HEK293T (cell line): ENCODE results near the gene TCF12.

Source experiments
- BHLHE40 ChIP-seq: fragments of 450-650 bp; IDR thresholded peaks from 2 replicates; pipeline ENCODE4 v1.6.1; 2016; ENCODE audit warnings: mild to moderate bottlenecking, moderate library complexity, borderline replicate concordance
- FOXA1 ChIP-seq: fragments of 450-650 bp; IDR thresholded peaks from 2 replicates; pipeline ENCODE4 v1.6.1; 2016; ENCODE audit warnings: mild to moderate bottlenecking
- FOXK2 ChIP-seq: fragments of 450-650 bp; IDR thresholded peaks from 2 replicates; pipeline ENCODE4 v1.6.1; 2016; ENCODE audit warnings: mild to moderate bottlenecking
- FOXM1 ChIP-seq: fragments of 450-650 bp; IDR thresholded peaks from 2 replicates; pipeline ENCODE4 v1.6.1; 2017; ENCODE audit warnings: mild to moderate bottlenecking, borderline replicate concordance

- TF ChIP-seq FOXK2 (no peak), FOXA1 (no peak), BHLHE40 (no peak), FOXM1 (no peak)
Measured at GRCh38 chr15:57324944-57325679, 406.7 kb downstream of the TCF12 start.
